MCF 10A (cell line): Measurements from ENCODE around the gene CD2AP. TPM values are rescaled to one million over a fixed set of nuclear protein-coding genes. Genes with fewer than 3 reads are reported as not detected.

Experiments used
- BruUV-seq: library from RNA; stranded (reverse); fragments of 400-500 nt; replicated peaks from 2 replicates; lab custom pipeline; 2021; lab: Mats Ljungman, UMichigan
- CTCF ChIA-PET: fragments of 300-600 bp; sonication (Branson Sonifier 250); formaldehyde crosslinking; extraction: SDS; loops from one replicate; lab custom pipeline; 2021; ENCODE audit warnings: antibody characterized with exemption, inconsistent platforms; lab: Yijun Ruan, JAX
- POLR2A ChIA-PET: fragments of 300-600, 350-650 bp; sonication (Branson Sonifier 250); formaldehyde crosslinking; extraction: SDS; loops from one replicate; lab custom pipeline; 2020; ENCODE audit warnings: antibody characterized with exemption, inconsistent platforms; lab: Yijun Ruan, JAX
- DNase-seq: peaks from one replicate; pipeline ENCODE4 v3.0.0-alpha.2; 2018; ENCODE audit not compliant: unreplicated experiment
- H3K27ac Mint-ChIP-seq: one replicate; pipeline ENCODE4 v1.8.0; 2022; ENCODE audit warnings: mild to moderate bottlenecking, low read depth, mixed read lengths; ENCODE audit not compliant: unreplicated experiment
- H3K27me3 Mint-ChIP-seq: one replicate; pipeline ENCODE4 v1.8.0; 2022; ENCODE audit warnings: mixed read lengths; ENCODE audit not compliant: insufficient read depth, unreplicated experiment
- H3K36me3 Mint-ChIP-seq: one replicate; pipeline ENCODE4 v1.8.0; 2022; ENCODE audit warnings: mild to moderate bottlenecking, moderate library complexity, mixed read lengths; ENCODE audit not compliant: insufficient read depth, unreplicated experiment
- H3K4me1 Mint-ChIP-seq: one replicate; pipeline ENCODE4 v1.8.0; 2022; ENCODE audit warnings: mixed read lengths; ENCODE audit not compliant: insufficient read depth, unreplicated experiment
- H3K4me3 Mint-ChIP-seq: one replicate; pipeline ENCODE4 v1.8.0; 2022; ENCODE audit warnings: mild to moderate bottlenecking, moderate library complexity, mixed read lengths; ENCODE audit not compliant: unreplicated experiment
- H3K9me3 Mint-ChIP-seq: one replicate; pipeline ENCODE4 v1.8.0; 2022; ENCODE audit warnings: mixed read lengths; ENCODE audit not compliant: unreplicated experiment
- intact Hi-C: fragments of 100-400 bp; cut with micrococcal nuclease; formaldehyde crosslinking; loops from 2 replicates; pipeline ENCODE4 v1.14.1; 2022
- total RNA-seq: library from RNA; stranded (reverse); gene quantifications from 2 replicates; pipeline ENCODE4 v1.2.3, GENCODE V29; 2022
- TF ChIP-seq, protein P1 (sequence below): fragments of 200-600 bp; IDR thresholded peaks from one replicate; pipeline ENCODE4 v1.8.0; 2022; ENCODE audit warnings: antibody characterized with exemption, mild to moderate bottlenecking; ENCODE audit not compliant: unreplicated experiment

The CD2AP gene
- total RNA-seq, 1 experiment from 2014 or later, result 40.3 TPM

DNA sequence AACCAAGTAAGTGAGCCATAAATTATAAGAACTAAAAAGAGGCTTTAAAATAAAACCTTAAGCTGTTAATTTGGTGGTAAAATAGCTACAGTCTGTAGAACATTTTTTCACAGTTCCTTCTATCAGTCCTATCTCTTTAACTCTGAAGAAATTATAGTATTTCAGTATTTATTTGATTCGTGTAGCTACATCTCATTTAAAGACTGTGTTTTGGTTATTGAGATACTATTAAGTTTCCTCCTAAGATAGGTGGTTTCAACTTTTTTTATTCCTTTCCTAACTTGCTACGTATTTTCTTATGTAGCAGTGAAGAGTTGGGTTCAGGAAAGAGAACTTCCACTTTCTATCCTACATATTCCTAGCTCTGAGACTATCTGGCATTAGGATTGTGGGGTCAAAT, 97.2 kb downstream of the CD2AP start:
- no peak overlapping the region for H3K27ac Mint-ChIP-seq
- H3K36me3 Mint-ChIP-seq, result peaks cover 15% of the 10 kb centered on the region
- intact Hi-C loops, result no loop called here
- ChIA-PET CTCF (interaction anchor here (0.6 kb wide), 1 partner anchor 160 kb away, joined by 3 read pairs; no protein-coding TSS in a partner anchor), POLR2A (interaction anchor here (1.5 to 1.6 kb wide), 2 partner anchors 96 to 97 kb away, joined by 4 to 8 read pairs; partner anchors contain the start of gene CD2AP)
- no TSS peak for BruUV-seq
- DNase-seq, result no peak
- TF ChIP-seq, protein P1, sequence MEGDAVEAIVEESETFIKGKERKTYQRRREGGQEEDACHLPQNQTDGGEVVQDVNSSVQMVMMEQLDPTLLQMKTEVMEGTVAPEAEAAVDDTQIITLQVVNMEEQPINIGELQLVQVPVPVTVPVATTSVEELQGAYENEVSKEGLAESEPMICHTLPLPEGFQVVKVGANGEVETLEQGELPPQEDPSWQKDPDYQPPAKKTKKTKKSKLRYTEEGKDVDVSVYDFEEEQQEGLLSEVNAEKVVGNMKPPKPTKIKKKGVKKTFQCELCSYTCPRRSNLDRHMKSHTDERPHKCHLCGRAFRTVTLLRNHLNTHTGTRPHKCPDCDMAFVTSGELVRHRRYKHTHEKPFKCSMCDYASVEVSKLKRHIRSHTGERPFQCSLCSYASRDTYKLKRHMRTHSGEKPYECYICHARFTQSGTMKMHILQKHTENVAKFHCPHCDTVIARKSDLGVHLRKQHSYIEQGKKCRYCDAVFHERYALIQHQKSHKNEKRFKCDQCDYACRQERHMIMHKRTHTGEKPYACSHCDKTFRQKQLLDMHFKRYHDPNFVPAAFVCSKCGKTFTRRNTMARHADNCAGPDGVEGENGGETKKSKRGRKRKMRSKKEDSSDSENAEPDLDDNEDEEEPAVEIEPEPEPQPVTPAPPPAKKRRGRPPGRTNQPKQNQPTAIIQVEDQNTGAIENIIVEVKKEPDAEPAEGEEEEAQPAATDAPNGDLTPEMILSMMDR, result no peak
- H3K4me1 Mint-ChIP-seq, result no peaks in the 10 kb centered on the region
- no peak overlapping the region for H3K4me3 Mint-ChIP-seq
- no peaks in the 10 kb centered on the region for H3K27me3 Mint-ChIP-seq
- H3K9me3 Mint-ChIP-seq, result no peaks in the 10 kb centered on the region

DNA sequence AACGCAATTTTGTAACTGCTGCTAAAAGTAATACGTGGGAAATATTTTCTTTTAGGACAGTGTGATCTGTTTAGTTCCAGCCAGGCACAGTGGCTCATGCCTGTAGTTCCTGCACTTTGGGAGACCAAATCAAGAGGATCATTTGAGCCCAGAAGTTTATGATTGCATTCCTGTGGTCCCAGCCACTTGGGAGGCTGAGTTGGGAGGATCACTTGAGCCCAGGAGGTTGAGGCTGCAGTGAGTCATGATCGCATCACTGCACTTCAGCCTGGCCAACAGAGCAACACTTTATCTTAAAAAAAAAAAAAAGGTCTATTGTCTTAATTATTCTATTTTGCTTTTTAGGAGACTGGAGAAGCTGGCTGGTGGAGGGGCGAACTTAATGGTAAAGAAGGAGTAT, 101.5 kb downstream of the CD2AP start:
- no peak overlapping the region for H3K27ac Mint-ChIP-seq
- TF ChIP-seq, protein P1, result no peak
- no TSS peak for BruUV-seq
- H3K27me3 Mint-ChIP-seq, result no peaks in the 10 kb centered on the region
- DNase-seq, result no peak
- H3K4me1 Mint-ChIP-seq, result no peaks in the 10 kb centered on the region
- CTCF ChIA-PET, result interaction anchor here (0.6 kb wide), 1 partner anchor 23 kb away, joined by 3 read pairs; no protein-coding TSS in a partner anchor
- peaks cover 46% of the 10 kb centered on the region for H3K36me3 Mint-ChIP-seq
- no peaks in the 10 kb centered on the region for H3K9me3 Mint-ChIP-seq
- H3K4me3 Mint-ChIP-seq, result no peak overlapping the region
- POLR2A ChIA-PET, result interaction anchor here (0.8 to 1.2 kb wide), 2 partner anchors 11 to 101 kb away, joined by 3 to 4 read pairs; partner anchors contain the start of gene CD2AP
- intact Hi-C loops, result no loop called here

DNA sequence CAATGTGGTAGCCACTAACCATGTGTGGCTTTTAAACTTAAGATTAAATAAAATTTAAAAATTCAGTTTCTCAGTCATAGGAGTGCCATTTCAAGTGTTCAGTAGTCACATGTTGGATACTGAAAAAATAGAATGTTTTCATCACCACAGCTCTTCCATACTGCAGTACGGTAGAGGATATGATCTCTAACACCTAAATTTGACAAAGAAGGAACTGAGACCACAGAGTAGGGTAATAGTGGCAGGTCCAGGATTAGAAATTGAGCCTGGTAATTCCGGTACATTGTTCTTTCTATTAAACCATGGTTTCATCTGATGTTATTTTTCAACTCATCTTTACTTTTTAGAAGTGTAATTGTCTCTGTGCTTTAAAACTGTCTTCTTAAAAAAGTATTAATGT, 104.0 kb downstream of the CD2AP start:
- BruUV-seq, result no TSS peak
- no peak for DNase-seq
- no peak overlapping the region for H3K4me3 Mint-ChIP-seq

DNA sequence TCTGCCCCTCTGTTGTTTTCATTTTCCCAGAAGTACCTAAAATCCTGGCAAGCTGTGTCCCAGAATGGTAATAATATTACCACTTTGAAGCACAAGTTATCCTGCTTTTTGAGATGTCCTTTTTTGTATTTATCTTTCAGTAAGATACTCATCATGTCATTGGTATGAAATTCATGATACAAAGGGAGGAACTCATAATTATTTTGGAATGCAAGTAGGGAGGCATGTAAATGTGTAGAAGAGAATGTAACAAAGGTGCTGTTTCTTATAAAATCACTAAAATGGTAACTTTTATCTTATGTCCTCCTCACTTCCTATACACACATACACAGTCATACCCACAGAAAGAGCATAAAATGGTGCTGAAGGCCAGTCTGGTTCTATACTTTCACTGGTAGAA, 109.9 kb downstream of the CD2AP start:
- Mint-ChIP-seq H3K36me3 (peaks cover 62% of the 10 kb centered on the region), H3K27ac (peak overlapping the region; percentile 16), H3K27me3 (no peaks in the 10 kb centered on the region), H3K9me3 (no peaks in the 10 kb centered on the region), H3K4me3 (no peak overlapping the region), H3K4me1 (no peaks in the 10 kb centered on the region)
- ChIA-PET CTCF (no interaction called here), POLR2A (no interaction called here)
- TF ChIP-seq, protein P1, result no peak
- no TSS peak for BruUV-seq
- DNase-seq, result no peak
- intact Hi-C loops, result no loop called here

More for the DNA sequence above, 104.0 kb downstream of the CD2AP start:
- Mint-ChIP-seq H3K27me3 (no peaks in the 10 kb centered on the region), H3K36me3 (peaks cover 62% of the 10 kb centered on the region), H3K27ac (no peak overlapping the region), H3K9me3 (no peaks in the 10 kb centered on the region), H3K4me1 (no peaks in the 10 kb centered on the region)
- ChIA-PET CTCF (interaction anchor here (1.3 kb wide), 1 partner anchor 168 kb away, joined by 3 read pairs; no protein-coding TSS in a partner anchor), POLR2A (no interaction called here)
- TF ChIP-seq, protein P1, result no peak
- intact Hi-C loops, result no loop called here
